ENCODE results near the gene ZNF69.
"Not testable (repeated sequence)": the region's sequence is repeated elsewhere in the genome, so short reads cannot be mapped to it uniquely, and the experiment has no call there.

ZNF69 gene

GRCh38 chr19:11902228-11902627 lies 14.6 kb downstream of the ZNF69 start:
- DNase-seq (ENCODE audit: low spot score): no peak

DNA sequence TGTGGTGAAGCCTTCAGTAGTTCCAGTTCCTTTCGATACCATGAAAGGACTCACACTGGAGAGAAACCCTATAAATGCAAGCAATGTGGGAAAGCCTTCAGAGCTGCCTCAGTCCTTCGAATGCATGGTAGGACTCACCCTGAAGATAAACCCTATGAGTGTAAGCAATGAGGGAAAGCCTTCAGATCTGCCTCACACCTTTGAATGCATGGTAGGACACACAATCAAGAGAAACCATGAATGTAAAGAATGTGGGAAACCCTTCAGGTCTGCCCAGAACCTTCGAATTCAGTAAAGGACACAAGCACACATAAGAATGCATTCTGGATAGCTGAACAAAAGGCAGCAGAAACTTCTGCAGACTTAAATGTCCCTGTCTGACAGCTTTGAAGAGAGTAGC lies 18.3 kb downstream of the ZNF69 start:
- no peak for DNase-seq (ENCODE audit: low spot score)

DNA sequence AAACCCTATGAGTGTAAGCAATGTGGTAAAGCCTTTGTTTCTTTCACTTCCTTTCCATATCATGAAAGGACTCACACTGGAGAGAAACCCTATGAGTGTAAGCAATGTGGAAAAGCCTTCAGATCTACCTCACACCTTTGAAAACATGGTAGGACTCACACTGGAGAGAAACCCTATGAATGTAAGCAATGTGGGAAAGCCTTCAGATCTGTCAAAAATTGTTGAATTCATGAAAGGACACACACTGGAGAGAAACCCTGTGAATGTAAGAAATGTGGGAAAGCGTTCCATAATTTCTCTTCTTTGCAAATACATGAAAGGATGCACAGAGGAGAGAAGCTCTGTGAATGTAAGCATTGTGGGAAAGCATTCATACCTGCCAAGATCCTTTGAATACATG lies 24.4 kb downstream of the ZNF69 start:
- DNase-seq (ENCODE audit: low spot score): not testable (repeated sequence)

DNA sequence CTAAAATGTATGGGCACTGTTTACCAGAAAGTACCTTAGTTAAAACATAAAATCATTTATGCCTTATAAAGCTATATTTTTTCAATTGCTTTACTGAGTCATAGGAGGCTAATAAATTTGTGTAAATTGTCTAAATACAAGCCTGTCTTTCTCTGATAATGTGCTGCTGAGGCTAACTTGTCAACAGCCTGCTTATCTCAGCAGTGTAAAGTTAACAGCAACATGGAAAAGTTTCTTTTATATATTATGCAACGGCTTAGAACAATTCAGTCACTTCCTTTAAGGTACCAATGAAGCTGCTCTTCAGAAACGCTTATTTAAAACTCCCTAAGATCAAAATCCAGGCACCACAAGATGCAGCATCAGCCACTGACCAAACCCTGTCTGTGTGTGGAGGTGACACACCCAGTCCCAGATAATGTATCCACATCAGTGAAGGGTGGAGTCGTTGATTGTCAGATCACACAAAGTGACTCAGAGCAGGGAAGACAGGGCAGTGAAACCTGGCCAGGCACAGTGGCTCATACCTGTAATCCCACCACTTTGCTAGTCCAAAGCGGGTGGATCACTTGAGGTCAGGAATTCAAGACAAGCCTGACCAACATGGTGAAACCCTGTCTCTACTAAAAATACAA lies 27.0 kb downstream of the ZNF69 start:
- DNase-seq (ENCODE audit: low spot score): not testable (repeated sequence)

DNA sequence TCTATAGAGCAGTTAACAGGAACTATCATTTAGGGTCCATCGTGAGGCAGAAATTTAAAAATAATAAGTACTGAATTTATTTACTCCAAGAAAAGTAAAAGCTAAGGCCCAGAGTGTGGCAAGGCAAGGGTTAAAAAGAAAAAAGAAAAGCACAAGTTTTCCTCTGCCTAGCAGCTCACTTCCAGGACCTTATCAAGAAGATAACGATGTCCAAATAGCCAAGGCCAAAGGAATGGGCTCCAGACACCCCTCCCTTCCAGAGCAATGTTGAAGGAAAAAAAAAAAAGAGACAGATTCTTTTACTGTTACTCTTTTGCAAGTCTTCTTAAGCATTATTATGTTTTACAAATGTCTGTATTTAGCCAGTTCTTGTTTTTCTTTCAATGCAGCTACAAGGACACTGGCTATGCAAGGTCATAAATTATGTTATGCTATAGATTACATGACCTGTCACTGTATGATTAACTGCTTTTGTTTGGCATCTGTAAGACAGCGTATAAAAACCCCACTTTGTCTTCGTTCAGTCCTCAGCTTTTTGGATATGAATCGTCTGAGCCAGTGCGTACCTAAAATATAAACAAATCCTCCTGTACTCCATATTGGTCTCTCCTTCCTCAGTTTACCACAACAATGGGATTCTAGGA lies 34.4 kb downstream of the ZNF69 start:
- no peak for DNase-seq (ENCODE audit: low spot score)

- peak; percentile 87 for DNase-seq (ENCODE audit: low spot score)
Observed at GRCh38 chr19:11924886-11925650, 37.5 kb downstream of the ZNF69 start, which contains the start of gene ZNF700. Gene ZNF700 (plus strand): TSS chr19:11925107. CDS start chr19:11925211, 104 bp downstream.

GRCh38 chr19:11925651-11926187 lies 38.1 kb downstream of the ZNF69 start:
- not testable (repeated sequence) for DNase-seq (ENCODE audit: low spot score)

GRCh38 chr19:11927227-11927626 lies 39.6 kb downstream of the ZNF69 start:
- no peak for DNase-seq (ENCODE audit: low spot score)

DNA sequence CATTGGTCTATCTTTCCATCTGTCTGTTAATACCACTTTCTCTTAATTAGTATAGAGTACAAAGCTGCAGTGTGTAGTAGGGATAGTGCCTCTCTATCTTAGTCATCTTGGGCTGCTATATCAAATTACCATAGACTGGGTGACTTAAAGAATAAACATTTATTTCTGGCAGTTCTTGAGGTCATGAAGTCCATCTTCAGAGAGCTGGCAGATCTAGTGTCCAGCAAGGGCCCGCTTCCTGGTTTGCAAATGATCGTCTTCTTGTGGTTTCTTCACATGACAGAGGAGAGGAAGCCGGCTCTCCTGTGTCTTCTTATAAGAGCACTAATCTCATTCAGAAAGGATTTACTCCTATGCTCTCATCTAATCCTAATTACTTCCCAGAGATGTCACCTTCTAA lies 43.5 kb downstream of the ZNF69 start:
- no peak for DNase-seq (ENCODE audit: low spot score)

DNA sequence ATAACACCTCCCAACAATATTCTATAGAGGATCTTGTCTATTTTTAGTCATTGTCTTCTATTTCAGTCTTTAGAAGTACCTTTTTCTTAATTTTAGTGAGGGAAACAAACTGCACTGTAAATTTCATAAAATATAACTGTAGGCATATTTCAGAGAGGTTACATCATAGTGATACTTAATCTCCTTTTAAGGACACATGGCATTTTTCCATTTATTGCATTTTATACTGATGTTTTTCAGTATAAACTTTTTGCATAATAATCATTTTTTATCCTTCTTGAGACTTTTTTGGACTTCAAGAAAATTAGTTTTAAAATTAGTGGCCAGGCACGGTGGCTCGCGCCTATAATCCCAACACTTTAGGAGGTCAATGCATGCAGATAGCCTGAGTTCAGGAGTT lies 43.9 kb downstream of the ZNF69 start:
- DNase-seq (ENCODE audit: low spot score): no peak

GRCh38 chr19:11935829-11936228 lies 48.2 kb downstream of the ZNF69 start:
- not testable (repeated sequence) for DNase-seq (ENCODE audit: low spot score)

DNA sequence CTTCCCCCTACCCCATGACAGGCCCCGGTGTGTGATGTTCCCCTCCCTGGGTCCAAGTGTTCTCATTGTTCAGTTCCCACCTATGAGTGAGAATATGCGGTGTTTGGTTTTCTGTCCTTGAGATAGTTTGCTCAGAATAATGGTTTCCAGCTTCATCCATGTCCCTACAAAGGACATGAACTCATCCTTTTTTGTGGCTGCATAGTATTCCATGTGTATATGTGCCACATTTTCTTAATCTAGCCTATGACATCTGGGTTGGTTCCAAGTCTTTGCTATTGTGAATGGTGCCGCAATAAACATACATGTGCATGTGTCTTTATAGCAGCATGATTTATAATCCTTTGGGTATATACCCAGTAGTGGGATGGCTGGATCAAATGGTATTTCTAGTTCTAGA lies 50.8 kb downstream of the ZNF69 start:
- DNase-seq (ENCODE audit: low spot score): not testable (repeated sequence)

DNA sequence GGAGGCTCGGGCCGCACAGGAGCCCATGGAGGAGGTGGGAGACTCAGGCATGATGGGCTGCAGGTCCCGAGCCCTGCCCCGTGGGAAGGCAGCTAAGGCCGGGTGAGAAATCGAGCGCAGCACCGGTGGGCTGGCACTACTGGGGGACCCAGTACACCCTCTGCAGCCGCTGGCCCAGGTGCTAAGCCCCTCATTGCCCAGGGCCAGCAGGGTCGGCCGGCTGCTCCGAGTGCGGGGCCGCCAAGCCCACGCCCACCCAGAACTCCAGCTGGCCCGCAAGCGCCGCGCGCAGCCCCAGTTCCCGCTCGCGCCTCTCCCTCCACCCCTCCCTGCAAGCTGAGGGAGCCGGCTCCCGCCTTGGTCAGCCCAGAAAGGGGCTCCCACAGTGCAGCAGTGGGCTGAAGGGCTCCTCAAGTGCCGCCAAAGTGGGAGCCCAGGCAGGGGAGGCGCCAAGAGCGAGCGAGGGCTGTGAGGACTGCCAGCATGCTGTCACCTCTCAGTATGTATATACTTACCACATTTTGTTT lies 53.8 kb downstream of the ZNF69 start:
- not testable (repeated sequence) for DNase-seq (ENCODE audit: low spot score)

DNA sequence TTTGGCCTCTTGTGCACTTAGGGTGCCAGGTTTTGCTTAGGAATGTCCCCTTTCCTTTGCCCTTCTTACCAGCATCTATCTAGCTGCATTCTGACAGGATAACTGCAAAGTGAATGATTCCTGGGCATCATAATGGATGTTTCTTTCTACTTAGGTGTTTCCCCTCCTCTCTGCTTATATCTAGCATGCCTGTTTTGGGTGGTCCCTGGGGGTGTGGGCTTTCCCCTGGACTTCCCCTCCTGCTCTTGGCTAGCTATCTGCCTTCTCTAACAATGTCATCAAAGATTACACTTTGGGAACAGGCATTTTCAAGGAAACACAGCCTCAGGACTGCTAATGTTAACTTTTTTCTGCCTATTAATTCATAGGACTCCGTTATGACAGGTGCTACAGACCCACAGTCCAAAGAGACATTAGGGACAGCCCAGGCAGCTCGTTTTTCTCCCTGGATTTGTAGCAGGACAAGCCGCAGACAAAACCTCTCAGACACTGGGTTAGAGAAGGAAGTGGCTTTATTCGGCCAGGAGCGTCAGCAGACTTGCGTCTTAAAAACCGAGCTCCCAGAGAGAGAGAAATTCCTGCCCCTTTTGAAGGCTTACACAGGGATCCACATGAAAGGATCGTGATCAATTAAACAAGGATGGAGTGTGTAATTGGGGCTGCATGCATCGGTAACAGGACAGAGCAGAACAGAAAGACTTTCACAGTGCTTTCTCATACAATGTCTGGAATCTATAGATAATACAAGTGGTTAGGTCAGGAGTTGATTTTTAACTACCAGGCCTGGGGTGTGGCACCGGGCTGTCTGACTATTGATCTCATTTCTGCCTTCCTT lies 54.6 kb downstream of the ZNF69 start:
- DNase-seq (ENCODE audit: low spot score): no peak

DNA sequence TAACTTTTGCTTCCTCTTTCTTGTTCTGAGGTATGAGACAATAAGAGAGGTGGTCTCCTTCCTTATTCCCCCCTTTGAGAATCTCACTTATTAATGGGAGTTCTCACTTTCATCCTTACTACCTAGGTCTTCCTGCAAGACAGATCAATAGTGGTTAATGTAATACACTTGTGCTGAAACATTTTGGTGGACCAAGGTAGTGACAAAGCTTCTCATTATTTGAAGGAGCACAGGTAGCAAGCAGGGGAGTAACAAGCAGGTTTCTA lies 55.2 kb downstream of the ZNF69 start:
- no peak for DNase-seq (ENCODE audit: low spot score)

DNA sequence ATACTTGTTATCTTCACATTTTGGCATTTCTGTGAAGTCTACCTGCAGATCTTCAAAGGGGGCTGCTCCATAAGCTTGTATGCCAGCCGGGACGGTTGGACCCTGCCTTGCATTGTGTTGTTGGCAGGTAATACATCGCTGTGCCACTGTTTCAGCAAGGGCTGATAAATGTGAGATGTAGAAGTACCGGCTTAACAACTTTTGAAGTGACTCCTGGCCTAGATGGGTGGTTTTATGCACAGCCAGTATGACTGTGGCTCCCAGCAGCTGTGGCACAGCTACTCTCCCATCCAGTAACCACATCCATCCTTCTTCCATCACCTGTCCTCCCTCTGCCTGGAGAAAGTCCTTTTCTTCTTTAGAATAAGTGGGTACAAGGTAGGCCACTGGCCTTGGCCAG lies 57.1 kb downstream of the ZNF69 start:
- DNase-seq (ENCODE audit: low spot score): no peak

GRCh38 chr19:11948646-11949045 lies 61.1 kb downstream of the ZNF69 start:
- DNase-seq (ENCODE audit: low spot score): no peak

DNA sequence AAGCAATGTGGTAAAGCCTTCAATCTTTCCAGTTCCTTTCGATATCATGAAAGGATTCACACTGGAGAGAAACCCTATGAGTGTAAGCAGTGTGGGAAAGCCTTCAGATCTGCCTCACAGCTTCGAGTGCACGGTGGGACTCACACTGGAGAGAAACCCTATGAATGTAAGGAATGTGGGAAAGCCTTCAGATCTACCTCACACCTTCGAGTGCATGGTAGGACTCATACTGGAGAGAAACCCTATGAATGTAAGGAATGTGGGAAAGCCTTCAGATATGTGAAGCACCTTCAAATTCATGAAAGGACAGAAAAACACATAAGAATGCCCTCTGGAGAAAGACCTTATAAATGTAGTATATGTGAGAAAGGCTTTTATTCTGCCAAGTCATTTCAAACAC lies 61.6 kb downstream of the ZNF69 start:
- no peak for DNase-seq (ENCODE audit: low spot score)

DNA sequence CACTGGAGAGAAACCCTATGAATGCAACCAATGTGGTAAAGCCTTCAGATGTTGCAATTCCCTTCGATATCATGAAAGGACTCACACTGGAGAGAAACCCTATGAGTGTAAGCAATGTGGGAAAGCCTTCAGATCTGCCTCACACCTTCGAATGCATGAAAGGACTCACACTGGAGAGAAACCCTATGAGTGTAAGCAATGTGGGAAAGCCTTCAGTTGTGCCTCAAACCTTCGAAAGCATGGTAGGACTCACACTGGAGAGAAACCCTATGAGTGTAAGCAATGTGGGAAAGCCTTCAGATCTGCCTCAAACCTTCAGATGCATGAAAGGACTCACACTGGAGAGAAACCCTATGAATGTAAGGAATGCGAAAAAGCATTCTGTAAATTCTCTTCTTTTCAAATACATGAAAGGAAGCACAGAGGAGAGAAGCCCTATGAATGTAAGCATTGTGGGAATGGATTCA lies 62.1 kb downstream of the ZNF69 start:
- DNase-seq (ENCODE audit: low spot score): not testable (repeated sequence)

- DNase-seq (ENCODE audit: low spot score): no peak
Observed at GRCh38 chr19:11950312-11950711, 62.7 kb downstream of the ZNF69 start.

Data from hematopoietic multipotent progenitor cell treated with erythropoietin and hydrocortisone succinate and interleukin-3 and kit ligand, for 17 days (in vitro differentiated cells).